GM12874 (cell line): ENCODE measurements around the gene LTB.
A peak's percentile ranks its signal among the peaks of the same experiment; 100 is the strongest.

Experiments used
- CTCF ChIP-seq: IDR thresholded peaks from 2 replicates; pipeline ENCODE4 v1.5.1; 2011; ENCODE audit warnings: low read depth, mild to moderate bottlenecking, control low read depth, low read length, moderate library complexity; ENCODE audit not compliant: insufficient read depth

Gene LTB

DNA sequence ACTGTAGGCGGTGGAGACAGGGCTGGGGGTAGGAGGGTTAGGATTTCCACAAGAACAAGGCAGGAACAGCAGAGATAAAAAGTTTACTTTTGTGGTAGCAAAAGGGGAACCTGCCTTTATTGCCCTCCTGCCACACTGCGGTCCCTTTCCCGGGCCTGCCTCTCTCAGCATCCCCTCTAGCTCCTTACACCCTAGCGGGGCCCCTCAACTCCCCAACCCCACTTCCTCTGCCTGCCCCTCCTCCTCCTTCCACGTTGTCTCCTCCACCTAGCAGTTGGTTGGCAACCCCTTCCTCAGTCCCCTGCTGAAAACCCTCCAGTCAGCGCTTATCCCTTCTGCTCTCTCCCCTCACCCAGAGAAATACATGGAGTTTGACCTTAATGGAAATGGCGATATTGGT, 33.5 kb upstream of the LTB start:
- TF ChIP-seq CTCF: no peak

DNA sequence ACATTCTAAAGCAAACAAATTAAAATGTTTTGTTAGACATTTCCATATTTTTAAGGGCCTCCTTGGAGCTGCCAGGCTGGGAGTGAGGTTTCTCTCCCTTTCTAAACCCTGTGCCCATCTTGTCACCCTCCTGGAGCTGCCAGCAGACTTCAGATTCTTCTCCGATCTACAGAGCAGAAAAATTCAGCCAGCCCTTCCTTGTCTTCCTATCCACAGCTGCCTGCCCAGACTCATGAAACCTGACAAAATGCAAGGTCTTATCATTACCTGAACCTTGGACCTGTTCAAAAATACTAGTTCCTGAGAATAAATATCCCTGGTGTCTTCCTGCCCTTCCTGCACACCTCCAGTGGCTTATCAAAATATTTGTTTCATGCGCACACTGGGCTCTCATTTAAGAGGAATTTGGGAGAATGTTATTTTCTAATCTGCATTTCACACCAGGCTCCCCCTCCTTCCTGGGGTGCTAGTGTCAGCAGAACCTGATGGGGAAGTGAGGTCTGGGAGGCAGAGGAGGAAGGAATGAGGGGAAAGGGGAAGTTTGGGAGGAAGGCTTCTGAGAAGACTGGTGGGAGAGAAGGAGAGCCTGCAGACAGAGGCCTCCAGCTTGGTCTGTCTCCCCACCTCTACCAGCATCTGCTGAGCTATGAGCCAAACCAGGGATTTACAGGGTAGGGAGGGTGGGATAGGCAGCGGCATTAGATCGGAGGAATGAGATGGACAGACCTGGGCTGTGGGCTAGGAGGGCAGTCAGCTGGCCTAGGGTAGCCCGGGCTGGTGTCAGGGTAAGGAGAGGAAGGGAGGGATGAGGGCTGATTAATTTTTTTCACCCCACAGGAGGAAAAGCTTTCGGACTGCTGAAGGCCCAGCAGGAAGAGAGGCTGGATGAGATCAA, 32.7 kb upstream of the LTB start, which contains the start of gene AIF1:
Gene AIF1 (plus strand): TSS at position 551 of the 895 bp plus-strand sequence. CDS start 96 bp downstream, at position 647.
- no peak for TF ChIP-seq CTCF

DNA sequence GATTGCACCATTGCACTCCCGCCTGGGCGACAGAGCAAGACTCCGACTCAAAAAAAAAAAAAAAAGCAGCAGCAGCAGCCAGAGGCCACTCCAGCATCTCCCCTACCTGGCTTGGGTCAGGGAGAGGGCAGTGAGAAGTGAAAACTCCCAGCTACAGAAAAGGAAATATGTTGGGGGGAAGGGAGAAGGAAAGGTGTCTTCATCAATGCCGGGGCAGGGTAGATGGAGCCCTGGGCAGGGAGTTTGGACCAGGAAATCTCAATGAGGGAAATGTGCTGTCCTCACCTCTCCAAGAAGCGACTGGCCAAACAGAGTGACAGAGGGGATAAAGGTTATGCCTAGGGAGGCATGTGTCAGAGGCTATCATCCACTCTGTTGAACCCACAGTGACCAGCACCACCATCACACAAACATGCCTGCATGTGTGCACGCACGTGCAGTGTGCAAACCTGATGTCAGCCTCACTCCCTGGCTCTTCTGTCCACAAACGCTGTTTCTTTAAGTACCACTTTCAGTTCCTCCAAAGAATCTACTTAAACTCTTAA, 31.9 kb upstream of the LTB start:
- no peak for TF ChIP-seq CTCF

DNA sequence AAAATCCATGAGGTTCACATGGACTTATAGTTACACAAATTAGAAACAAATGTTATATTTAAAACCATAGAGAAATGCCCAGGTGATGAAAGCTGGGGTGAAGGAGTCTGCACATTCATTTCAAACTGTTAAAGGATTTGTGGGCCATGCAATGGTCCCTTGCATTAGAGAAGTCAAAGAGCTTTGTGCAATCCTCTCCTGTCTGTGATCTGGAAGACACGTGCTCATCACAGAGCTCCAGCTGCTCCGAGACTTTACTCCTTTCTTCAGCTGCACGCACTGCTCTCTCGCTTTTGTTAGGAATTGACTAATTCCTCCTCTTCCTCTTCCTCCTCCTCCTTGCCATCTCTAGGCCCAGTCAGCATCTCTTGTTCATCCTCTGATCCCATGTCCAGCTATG, 28.7 kb upstream of the LTB start:
- no peak for TF ChIP-seq CTCF

DNA sequence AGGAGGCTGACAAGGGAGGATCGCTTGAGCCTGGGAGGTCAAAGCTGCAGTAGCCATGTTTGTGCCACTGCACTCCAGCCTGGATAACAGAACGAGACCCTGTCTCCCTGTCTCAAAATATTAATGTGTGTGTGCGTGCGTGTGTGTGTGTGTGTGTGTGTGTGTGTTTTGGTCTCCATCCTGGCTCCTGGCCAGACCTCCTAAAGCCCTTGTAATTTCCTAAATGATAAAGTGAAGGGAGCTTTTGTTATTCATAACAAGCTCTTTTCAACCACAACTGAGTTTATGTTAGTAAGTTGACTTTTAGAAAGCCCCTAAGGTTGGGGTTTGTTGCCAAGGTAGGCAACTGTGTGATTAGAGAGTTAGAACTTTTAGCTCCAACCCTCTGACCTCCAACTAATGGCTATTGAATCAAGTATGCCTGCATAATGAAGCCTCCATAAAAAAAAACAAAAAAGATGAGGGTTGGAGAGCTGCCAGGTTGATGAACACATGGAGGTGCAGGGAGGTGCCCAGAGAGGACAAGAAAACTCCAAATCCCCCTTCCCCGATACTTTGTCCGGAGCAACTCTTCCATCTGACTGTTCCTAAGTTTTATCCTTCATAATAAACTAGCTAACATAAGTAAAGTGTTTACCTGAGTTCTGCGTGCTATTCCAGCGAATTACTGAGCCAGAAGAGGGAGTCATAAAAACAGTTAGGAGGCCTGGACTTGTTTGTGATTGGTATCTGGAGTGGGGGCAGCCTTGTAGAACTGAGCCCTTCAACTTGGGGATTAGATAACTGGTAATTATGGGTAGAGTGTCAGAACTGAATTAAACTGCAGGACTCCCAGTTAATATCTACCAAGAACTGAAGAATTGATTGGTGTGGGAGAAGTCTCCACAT, 27.5 kb upstream of the LTB start:
- TF ChIP-seq CTCF: no peak

GRCh38 chr6:31607317-31607716, 25.1 kb upstream of the LTB start:
- TF ChIP-seq CTCF: no peak

- TF ChIP-seq CTCF: peak; percentile 61; the same call in 1 of the 2 replicates
Measured at GRCh38 chr6:31597006-31597405, 14.8 kb upstream of the LTB start.
